ENCODE measurements around the gene PLEKHG3. TPM values are rescaled to one million over a fixed set of nuclear protein-coding genes. Genes with fewer than 3 reads are reported as not detected.

PLEKHG3 gene
- total RNA-seq, 2 experiments from 2014 or later: not detected

DNA sequence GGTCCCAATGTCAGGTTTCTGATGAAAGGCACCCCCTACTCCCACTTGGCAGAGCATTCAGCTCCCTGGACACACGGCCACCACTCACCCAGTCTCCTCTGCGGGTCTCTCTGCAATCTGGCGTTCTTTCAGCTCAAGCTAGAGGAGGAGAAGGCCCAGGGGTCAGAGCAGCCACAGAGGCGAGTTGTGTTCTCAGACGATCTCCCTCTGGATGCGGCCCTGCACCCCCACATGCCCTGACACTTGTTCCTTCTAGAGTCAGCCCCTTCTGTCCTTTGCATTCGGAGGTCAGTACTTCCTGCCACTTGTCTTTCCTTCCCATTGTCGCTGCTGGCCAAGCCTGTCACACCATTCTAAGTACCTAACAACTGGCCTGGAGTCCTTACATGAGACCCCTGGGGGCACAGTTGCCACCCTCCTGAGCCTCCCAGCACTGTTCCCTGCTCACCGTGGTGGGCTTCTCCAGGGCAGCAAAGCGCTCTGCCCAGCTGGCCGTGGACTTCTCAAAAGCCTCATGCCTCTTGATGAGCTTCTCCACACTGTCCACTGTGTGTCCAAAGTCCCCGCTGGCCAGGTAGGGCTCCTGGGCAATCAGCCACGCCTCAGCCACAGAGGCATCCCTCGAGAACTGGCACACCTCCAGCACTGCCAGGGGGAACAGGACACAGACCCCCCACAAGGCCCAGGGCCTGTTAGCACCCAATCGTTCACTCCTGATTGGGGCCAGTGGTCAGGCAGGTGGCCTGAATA, 63.2 kb downstream of the PLEKHG3 start:
- intact Hi-C loops (cut with micrococcal nuclease; ENCODE audit: unreplicated experiment): no loop called here
- TF ChIP-seq, protein P1, sequence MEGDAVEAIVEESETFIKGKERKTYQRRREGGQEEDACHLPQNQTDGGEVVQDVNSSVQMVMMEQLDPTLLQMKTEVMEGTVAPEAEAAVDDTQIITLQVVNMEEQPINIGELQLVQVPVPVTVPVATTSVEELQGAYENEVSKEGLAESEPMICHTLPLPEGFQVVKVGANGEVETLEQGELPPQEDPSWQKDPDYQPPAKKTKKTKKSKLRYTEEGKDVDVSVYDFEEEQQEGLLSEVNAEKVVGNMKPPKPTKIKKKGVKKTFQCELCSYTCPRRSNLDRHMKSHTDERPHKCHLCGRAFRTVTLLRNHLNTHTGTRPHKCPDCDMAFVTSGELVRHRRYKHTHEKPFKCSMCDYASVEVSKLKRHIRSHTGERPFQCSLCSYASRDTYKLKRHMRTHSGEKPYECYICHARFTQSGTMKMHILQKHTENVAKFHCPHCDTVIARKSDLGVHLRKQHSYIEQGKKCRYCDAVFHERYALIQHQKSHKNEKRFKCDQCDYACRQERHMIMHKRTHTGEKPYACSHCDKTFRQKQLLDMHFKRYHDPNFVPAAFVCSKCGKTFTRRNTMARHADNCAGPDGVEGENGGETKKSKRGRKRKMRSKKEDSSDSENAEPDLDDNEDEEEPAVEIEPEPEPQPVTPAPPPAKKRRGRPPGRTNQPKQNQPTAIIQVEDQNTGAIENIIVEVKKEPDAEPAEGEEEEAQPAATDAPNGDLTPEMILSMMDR (conservative IDR thresholded peaks at IDR 0.05; ENCODE audit: low read length): no peak
- no peak for TF ChIP-seq EZH2phosphoT487 (IDR thresholded peaks at IDR 0.05; ENCODE audit: borderline replicate concordance, low read depth, low read length)
- DNase-seq (ENCODE audit: low spot score): no peak
- ChIA-PET CTCF (ENCODE audit: unreplicated experiment) (no interaction called here), POLR2A (no interaction called here)
- H2AFZ ChIP-seq (ENCODE audit: low read length): no peak overlapping the region
- H3K27ac ChIP-seq (ENCODE audit: low read depth, low read length, poor library complexity, severe bottlenecking): no peak overlapping the region
- no TSS peak for BruUV-seq (replicated peaks)
- H3K9me2 ChIP-seq (ENCODE audit: insufficient read depth, low read length): no peaks in the 10 kb centered on the region
- H3K4me2 ChIP-seq (ENCODE audit: low read length): no peak overlapping the region
- H3K79me2 ChIP-seq (ENCODE audit: insufficient read depth, low read depth, low read length): no peaks in the 10 kb centered on the region
- H3K4me1 ChIP-seq (ENCODE audit: insufficient read depth, low read length, poor library complexity, severe bottlenecking): no peaks in the 10 kb centered on the region
- H3K9me3 ChIP-seq (ENCODE audit: low read length): no peaks in the 10 kb centered on the region
- no peaks in the 10 kb centered on the region for H3K36me3 ChIP-seq (ENCODE audit: insufficient read depth, low read length)
- no peaks in the 10 kb centered on the region for H4K20me1 ChIP-seq (ENCODE audit: insufficient read depth, low read length)
- no peak overlapping the region for H3K4me3 ChIP-seq (ENCODE audit: low read depth, low read length, poor library complexity, severe bottlenecking)

DNA sequence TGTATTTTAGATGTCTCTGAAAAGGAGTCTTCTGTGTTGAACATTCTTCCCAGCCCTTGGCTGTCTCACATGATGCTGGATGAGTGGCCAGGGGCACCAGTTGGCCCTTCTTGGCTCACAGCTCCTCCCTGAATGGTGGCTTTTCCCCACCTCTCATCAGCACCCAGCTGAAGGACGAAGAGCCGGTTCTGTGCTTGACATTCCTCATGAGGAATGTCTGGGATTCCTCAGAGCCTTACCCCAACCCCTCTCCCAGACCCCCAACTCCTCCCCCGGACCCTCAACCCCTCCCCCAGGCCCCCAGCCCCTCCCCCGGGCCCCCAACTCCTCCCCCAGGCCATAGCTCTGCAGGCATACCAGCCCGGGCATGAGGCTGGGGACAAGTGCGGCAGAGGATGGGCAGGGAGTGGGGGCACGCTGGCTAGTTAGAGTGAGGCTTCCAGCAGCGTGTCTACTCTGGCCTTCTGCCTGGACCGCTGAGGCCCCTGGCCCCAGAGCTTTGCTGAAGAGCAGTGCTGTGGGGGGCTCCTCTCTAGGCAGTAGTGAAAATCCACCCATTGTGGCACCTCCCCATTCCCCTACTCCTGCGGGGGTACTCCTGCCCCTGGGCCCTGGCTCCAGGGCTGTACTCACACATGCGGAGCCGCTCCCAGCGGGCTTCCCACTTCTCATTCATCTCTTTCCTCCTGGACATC, 64.3 kb downstream of the PLEKHG3 start:
- Histone ChIP-seq H3K36me3 (ENCODE audit: insufficient read depth, low read length) (no peaks in the 10 kb centered on the region), H3K79me2 (ENCODE audit: insufficient read depth, low read depth, low read length) (no peaks in the 10 kb centered on the region), H3K4me2 (ENCODE audit: low read length) (no peak overlapping the region), H3K27ac (ENCODE audit: low read depth, low read length, poor library complexity, severe bottlenecking) (no peak overlapping the region), H3K9me2 (ENCODE audit: insufficient read depth, low read length) (no peaks in the 10 kb centered on the region), H3K4me3 (ENCODE audit: low read depth, low read length, poor library complexity, severe bottlenecking) (no peak overlapping the region), H2AFZ (ENCODE audit: low read length) (no peak overlapping the region), H3K4me1 (ENCODE audit: insufficient read depth, low read length, poor library complexity, severe bottlenecking) (no peaks in the 10 kb centered on the region), H3K9me3 (ENCODE audit: low read length) (no peaks in the 10 kb centered on the region), H4K20me1 (ENCODE audit: insufficient read depth, low read length) (no peaks in the 10 kb centered on the region)
- no peak for TF ChIP-seq EZH2phosphoT487 (IDR thresholded peaks at IDR 0.05; ENCODE audit: borderline replicate concordance, low read depth, low read length)
- ChIA-PET POLR2A (interaction anchor here (1.1 to 1.6 kb wide), 2 partner anchors 10 to 69 kb away, joined by 3 to 5 read pairs; no protein-coding TSS in a partner anchor), CTCF (ENCODE audit: unreplicated experiment) (no interaction called here)
- intact Hi-C loops (cut with micrococcal nuclease; ENCODE audit: unreplicated experiment): no loop called here
- DNase-seq (ENCODE audit: low spot score): no peak
- no TSS peak for BruUV-seq (replicated peaks)

DNA sequence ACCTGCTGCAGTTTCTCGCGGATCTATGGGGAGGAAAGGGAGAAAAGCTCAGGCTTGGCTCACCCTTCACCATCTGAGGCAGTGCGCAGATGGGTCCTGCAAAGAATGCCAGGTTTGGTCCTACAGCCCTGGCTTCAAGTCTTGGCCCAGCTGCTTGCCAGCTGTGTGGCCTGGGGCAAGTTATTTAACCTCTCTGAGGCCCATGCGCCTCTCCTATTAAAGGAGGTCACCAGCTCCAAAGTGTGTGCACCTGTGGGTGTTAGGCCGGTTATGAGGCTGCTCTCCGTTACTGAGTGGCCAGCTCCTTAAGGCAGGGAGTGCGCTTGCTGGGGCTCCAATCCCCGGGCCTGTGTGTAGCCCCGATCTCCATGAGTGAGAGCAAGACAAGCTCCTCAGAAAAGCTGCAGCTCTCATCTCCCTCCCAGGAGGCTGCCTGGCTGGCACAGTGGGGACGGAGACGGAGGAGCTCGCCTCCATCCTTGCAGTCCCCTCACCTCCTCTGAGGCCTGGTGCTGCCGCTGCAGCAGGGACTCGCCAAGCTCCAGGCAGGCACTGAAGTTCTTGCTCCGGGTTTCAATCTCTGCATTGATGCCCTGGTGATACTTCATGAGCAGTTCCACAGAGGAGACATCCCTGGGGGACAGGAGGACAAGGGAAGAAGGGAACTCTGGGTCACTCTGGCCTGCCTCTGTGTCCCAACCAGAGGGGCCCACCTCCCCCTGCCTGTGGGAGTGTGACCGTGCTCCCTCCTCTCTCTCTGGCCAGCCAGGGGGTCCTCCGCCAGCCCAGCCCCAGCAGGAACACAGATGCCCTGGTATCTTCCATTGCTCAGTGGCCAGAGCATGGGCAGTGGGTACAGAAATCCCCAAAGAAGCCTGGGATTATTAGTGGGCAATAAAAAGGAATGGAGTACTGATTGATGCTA, 65.1 kb downstream of the PLEKHG3 start:
- no peak overlapping the region for H3K4me3 ChIP-seq (ENCODE audit: low read depth, low read length, poor library complexity, severe bottlenecking)
- no peaks in the 10 kb centered on the region for H3K36me3 ChIP-seq (ENCODE audit: insufficient read depth, low read length)
- intact Hi-C loops (cut with micrococcal nuclease; ENCODE audit: unreplicated experiment): no loop called here

More for the DNA sequence above, 65.1 kb downstream of the PLEKHG3 start:
- DNase-seq (ENCODE audit: low spot score): no peak
- Histone ChIP-seq H3K4me2 (ENCODE audit: low read length) (no peak overlapping the region), H3K9me3 (ENCODE audit: low read length) (no peaks in the 10 kb centered on the region), H3K79me2 (ENCODE audit: insufficient read depth, low read depth, low read length) (no peaks in the 10 kb centered on the region), H3K9me2 (ENCODE audit: insufficient read depth, low read length) (no peaks in the 10 kb centered on the region), H2AFZ (ENCODE audit: low read length) (no peak overlapping the region), H4K20me1 (ENCODE audit: insufficient read depth, low read length) (no peaks in the 10 kb centered on the region), H3K4me1 (ENCODE audit: insufficient read depth, low read length, poor library complexity, severe bottlenecking) (no peaks in the 10 kb centered on the region), H3K27ac (ENCODE audit: low read depth, low read length, poor library complexity, severe bottlenecking) (no peak overlapping the region)
- no peak for TF ChIP-seq EZH2phosphoT487 (IDR thresholded peaks at IDR 0.05; ENCODE audit: borderline replicate concordance, low read depth, low read length)
- TF ChIP-seq, protein P1 (conservative IDR thresholded peaks at IDR 0.05; ENCODE audit: low read length): no peak
- no TSS peak for BruUV-seq (replicated peaks)
- CTCF ChIA-PET (ENCODE audit: unreplicated experiment): no interaction called here
- POLR2A ChIA-PET: interaction anchor here (1.1 to 1.6 kb wide), 2 partner anchors 10 to 70 kb away, joined by 3 to 5 read pairs; no protein-coding TSS in a partner anchor

Data from OCI-LY7 (cell line).